Peyer's patch (tissue), 4 donors: ENCODE data around the gene STIM2.

Source experiments
- POLR2A ChIP-seq, 2 donors: fragments of 450-650 bp; IDR thresholded peaks; one replicate each; pipeline ENCODE4 v1.5.1; 2017; ENCODE audit warnings: antibody characterized with exemption in 2 of 2, mild to moderate bottlenecking in 2 of 2, moderate library complexity in 2 of 2
- TF ChIP-seq, protein P1 (sequence below), 6 experiments: fragments of 450-650 bp in 4 of 6; fragments of 200-600 bp in 2 of 6; sonication (generic) in 1 of 6; IDR thresholded peaks; one replicate each; pipeline ENCODE4 v1.5.1; 2017 to 2019; ENCODE audit warnings: antibody characterized with exemption in 6 of 6, mild to moderate bottlenecking in 3 of 6, moderate library complexity in 1 of 6

DNA sequence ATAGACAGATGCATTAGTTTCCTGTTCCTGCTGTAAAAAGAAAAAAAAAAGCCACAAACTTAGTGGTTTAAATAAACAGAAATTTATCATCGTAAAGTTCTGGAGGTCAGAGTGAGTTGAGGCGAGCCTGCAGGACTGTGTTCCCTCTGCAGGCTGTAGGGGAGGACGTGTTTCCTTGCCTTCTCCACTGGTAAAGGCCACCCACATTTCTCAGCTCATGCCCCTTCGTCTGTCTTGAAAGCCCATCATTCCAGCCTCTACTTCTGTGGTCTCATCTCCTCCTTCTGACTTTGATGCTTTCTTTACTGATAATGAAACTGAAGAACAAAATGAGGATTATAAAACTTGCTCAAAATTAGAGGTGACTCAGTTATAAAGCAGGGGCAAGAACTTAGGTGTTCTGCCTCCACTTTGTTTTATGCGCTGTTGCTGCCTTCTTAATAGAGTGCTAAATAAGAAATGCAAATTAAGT is 143.0 kb downstream of the STIM2 start:
- no peak for TF ChIP-seq POLR2A (IDR thresholded peaks at IDR 0.05)
- TF ChIP-seq, protein P1, sequence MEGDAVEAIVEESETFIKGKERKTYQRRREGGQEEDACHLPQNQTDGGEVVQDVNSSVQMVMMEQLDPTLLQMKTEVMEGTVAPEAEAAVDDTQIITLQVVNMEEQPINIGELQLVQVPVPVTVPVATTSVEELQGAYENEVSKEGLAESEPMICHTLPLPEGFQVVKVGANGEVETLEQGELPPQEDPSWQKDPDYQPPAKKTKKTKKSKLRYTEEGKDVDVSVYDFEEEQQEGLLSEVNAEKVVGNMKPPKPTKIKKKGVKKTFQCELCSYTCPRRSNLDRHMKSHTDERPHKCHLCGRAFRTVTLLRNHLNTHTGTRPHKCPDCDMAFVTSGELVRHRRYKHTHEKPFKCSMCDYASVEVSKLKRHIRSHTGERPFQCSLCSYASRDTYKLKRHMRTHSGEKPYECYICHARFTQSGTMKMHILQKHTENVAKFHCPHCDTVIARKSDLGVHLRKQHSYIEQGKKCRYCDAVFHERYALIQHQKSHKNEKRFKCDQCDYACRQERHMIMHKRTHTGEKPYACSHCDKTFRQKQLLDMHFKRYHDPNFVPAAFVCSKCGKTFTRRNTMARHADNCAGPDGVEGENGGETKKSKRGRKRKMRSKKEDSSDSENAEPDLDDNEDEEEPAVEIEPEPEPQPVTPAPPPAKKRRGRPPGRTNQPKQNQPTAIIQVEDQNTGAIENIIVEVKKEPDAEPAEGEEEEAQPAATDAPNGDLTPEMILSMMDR (IDR thresholded peaks at IDR 0.05): no peak
